ENCODE measurements around the gene KCNIP4.

DNA sequence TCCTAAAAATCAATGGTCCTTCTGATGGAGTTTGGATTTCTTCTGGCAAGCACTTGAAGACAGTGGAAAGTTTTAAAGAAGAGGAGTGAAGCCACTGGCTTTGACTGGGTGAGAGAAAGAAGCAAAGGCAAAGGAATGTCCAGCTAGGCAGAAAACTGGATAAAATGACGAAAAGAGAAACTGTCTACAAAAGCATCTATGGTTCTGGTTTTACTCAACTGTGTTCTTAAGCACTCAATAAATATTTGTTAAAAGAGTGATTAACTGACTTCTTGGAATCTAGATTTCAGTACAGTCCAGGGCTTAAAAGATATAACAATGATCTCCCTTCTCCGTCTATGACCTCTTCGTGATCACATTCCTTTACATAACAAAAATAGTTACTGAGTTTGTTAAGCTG lies 1195.9 kb downstream of the KCNIP4 start:
- TF ChIP-seq, protein P1, sequence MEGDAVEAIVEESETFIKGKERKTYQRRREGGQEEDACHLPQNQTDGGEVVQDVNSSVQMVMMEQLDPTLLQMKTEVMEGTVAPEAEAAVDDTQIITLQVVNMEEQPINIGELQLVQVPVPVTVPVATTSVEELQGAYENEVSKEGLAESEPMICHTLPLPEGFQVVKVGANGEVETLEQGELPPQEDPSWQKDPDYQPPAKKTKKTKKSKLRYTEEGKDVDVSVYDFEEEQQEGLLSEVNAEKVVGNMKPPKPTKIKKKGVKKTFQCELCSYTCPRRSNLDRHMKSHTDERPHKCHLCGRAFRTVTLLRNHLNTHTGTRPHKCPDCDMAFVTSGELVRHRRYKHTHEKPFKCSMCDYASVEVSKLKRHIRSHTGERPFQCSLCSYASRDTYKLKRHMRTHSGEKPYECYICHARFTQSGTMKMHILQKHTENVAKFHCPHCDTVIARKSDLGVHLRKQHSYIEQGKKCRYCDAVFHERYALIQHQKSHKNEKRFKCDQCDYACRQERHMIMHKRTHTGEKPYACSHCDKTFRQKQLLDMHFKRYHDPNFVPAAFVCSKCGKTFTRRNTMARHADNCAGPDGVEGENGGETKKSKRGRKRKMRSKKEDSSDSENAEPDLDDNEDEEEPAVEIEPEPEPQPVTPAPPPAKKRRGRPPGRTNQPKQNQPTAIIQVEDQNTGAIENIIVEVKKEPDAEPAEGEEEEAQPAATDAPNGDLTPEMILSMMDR (IDR thresholded peaks at IDR 0.05), result no peak
- TF ChIP-seq POLR2A (IDR thresholded peaks at IDR 0.05), result no peak
